Myocyte (in vitro differentiated cells): ENCODE data around the gene WSCD1. TPM values are rescaled to one million over a fixed set of nuclear protein-coding genes. Genes with fewer than 3 reads are reported as not detected.

Source experiments
- DNase-seq: peaks from one replicate; pipeline ENCODE4 v3.0.0-alpha.2; 2012; ENCODE audit warnings: low read depth
- total RNA-seq: library from RNA; depleted of rRNA; stranded (reverse); fragments of >200 nt; gene quantifications from 2 replicates; pipeline ENCODE4 v1.2.3, GENCODE V29; 2014

The WSCD1 gene
- total RNA-seq, 1 donor from 2014 or later: 19.8 TPM

GRCh38 chr17:6059406-6059805 is 10.8 kb upstream of the WSCD1 start:
- no peak for DNase-seq

- peak; percentile 89 for DNase-seq
Measured at GRCh38 chr17:6061290-6061689, 8.9 kb upstream of the WSCD1 start.

GRCh38 chr17:6064868-6065267 is 5.3 kb upstream of the WSCD1 start:
- no peak for DNase-seq

- no peak for DNase-seq
Measured at GRCh38 chr17:6065351-6065750, 4.8 kb upstream of the WSCD1 start.

- DNase-seq: no peak
Measured at GRCh38 chr17:6066183-6066948, 3.8 kb upstream of the WSCD1 start.

- DNase-seq: no peak
Measured at GRCh38 chr17:6067060-6067459, 3.1 kb upstream of the WSCD1 start.

- no peak for DNase-seq
Measured at GRCh38 chr17:6070430-6070912, 292 bp downstream of the WSCD1 start.

- DNase-seq: no peak
Measured at GRCh38 chr17:6070913-6071511, 833 bp downstream of the WSCD1 start.

GRCh38 chr17:6071528-6072065 is 1.4 kb downstream of the WSCD1 start:
- DNase-seq: no peak

- DNase-seq: peak; percentile 32
Measured at GRCh38 chr17:6072157-6072556, 2.0 kb downstream of the WSCD1 start.

- DNase-seq: no peak
Measured at GRCh38 chr17:6072611-6073010, 2.4 kb downstream of the WSCD1 start.

GRCh38 chr17:6073620-6074019 is 3.4 kb downstream of the WSCD1 start:
- DNase-seq: no peak

- peak; percentile 96 for DNase-seq
Measured at GRCh38 chr17:6075050-6075449, 4.9 kb downstream of the WSCD1 start.

GRCh38 chr17:6075845-6076244 is 5.7 kb downstream of the WSCD1 start:
- DNase-seq: peak; percentile 87

- DNase-seq: no peak
Measured at GRCh38 chr17:6077752-6078151, 7.6 kb downstream of the WSCD1 start.

- no peak for DNase-seq
Measured at GRCh38 chr17:6078458-6078871, 8.3 kb downstream of the WSCD1 start.

GRCh38 chr17:6079155-6079888 is 9.1 kb downstream of the WSCD1 start:
- DNase-seq: peak; percentile 91

GRCh38 chr17:6079960-6080359 is 9.8 kb downstream of the WSCD1 start:
- no peak for DNase-seq

GRCh38 chr17:6080711-6081430 is 10.7 kb downstream of the WSCD1 start:
- no peak for DNase-seq

GRCh38 chr17:6082335-6082734 is 12.2 kb downstream of the WSCD1 start:
- no peak for DNase-seq
